Measurements from ENCODE around the gene RNF227. TPM values are rescaled to one million over a fixed set of nuclear protein-coding genes. Genes with fewer than 3 reads are reported as not detected.
"Not testable (repeated sequence)": the region's sequence is repeated elsewhere in the genome, so short reads cannot be mapped to it uniquely, and the experiment has no call there.

RNF227 gene
- 10 to 100 TPM in 1 of 2 donors, 1 to 10 TPM in 1; 2.4 to 11.7 TPM for total RNA-seq

DNA sequence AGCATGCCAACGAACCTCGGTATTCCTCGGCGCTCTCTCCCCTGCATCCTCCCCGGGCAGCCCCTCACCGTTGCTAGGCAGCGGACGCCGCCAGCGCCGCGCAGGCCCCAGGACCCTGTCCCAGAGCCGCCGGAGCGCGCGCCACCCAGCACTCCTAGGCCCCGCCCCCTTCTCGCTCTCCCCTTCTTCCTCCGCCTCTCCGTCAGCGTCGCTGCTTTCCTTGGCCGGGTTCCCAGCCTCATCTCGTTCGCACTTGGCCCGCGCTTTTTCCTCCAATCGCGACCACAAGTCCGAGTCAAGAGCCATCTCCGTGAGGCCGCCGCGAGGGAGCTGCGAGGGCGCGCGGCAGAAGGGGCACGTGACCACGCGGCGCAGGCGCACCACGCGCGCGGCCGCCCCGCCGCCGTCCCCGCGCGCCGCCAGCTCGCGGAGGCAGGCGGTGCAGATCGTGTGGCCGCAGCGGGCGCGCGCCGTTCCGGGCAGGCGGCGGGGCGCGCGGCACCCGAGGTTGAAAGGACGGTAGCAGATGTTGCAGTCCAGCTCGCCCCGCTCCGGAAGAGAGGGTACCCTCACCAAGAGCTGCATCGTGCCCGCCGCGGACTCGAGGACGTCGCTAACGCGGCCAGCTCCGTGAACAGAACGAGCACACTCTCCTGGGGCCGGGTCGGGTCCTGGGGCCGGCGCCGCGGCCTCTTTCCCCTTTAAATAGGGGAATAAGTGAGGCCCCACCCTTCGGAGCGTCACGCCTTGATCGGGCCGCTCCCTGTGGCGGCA, at the start of gene RNF227:
Gene RNF227 (minus strand): TSS at position 679 of the 774 bp plus-strand sequence. CDS start 94 bp downstream, at position 585.
- H3K27me3 Mint-ChIP-seq: no peaks in the 10 kb centered on the region
- peak; percentile 85 for ATAC-seq (replicated peaks)
- no peaks in the 10 kb centered on the region for H3K9me3 Mint-ChIP-seq
- peaks cover 10% of the 10 kb centered on the region for H3K4me1 Mint-ChIP-seq
- peak within 1 kb of the TSS; percentile 93 for H3K27ac Mint-ChIP-seq
- H3K4me3 Mint-ChIP-seq: peak within 1 kb of the TSS; percentile 97
- H3K36me3 Mint-ChIP-seq (ENCODE audit: low read depth): peaks cover 38% of the 10 kb centered on the region

DNA sequence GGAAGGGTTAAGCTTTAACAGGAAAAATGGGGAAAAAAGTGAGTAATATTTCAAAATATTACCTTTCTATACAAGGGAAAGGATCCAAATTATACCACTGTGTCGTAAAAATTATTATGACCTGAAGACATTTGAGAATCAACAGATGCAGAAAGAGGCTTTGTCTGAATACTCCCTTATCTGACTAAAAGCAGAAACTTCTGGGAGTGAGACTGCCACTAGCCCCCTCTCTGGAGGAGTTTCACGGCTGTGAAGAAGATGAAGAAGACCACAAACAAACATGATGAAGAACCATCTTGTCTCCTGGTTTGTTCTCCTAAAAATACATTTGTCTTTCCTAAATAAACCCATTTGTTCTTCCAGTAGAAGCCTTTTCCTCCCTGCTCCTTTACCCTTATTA, 45.3 kb upstream of the RNF227 start:
- Mint-ChIP-seq H3K36me3 (ENCODE audit: low read depth) (no peaks in the 10 kb centered on the region), H3K4me3 (no peak overlapping the region), H3K27me3 (peaks cover 14% of the 10 kb centered on the region), H3K27ac (no peak overlapping the region), H3K4me1 (no peaks in the 10 kb centered on the region), H3K9me3 (no peaks in the 10 kb centered on the region)
- no peak for ATAC-seq (replicated peaks)

DNA sequence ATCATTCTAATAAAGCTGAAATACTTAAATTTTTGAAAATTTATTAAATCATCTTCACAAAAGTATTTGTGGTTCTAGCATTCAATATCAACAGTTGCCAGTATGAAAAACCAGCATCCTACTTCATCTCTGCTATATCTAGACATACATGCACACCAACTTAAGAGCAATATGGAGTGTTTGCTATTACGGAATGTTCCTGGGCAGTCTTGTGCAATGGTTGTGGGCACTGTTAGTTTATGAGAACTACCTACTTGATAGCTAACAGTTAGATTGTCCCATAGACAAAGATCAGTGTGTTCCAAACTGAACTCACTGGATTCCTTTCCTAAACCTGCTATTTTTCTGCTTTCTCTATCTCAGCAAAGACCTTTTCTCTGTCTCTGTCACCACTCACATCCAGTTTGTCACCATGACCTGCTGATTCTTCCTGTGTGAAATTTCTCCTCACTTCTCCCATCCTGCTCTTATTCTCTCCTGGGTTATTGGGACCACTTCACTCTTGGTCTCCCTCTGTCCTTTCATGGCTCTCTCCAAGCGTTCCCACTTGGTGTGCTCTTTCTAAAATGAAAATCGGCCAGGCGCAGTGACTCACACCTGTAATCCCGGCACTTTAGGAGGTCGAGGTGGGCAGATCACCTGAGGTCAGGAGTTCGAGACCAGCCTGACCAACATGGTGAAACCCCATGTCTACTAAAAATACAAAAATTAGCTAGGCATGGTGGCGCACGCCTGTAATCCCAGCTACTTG, 43.6 kb upstream of the RNF227 start:
- Mint-ChIP-seq H3K27me3 (peaks cover 14% of the 10 kb centered on the region), H3K4me1 (no peaks in the 10 kb centered on the region), H3K27ac (no peak overlapping the region), H3K9me3 (no peaks in the 10 kb centered on the region), H3K4me3 (no peak overlapping the region), H3K36me3 (ENCODE audit: low read depth) (no peaks in the 10 kb centered on the region)
- ATAC-seq (replicated peaks): no peak

DNA sequence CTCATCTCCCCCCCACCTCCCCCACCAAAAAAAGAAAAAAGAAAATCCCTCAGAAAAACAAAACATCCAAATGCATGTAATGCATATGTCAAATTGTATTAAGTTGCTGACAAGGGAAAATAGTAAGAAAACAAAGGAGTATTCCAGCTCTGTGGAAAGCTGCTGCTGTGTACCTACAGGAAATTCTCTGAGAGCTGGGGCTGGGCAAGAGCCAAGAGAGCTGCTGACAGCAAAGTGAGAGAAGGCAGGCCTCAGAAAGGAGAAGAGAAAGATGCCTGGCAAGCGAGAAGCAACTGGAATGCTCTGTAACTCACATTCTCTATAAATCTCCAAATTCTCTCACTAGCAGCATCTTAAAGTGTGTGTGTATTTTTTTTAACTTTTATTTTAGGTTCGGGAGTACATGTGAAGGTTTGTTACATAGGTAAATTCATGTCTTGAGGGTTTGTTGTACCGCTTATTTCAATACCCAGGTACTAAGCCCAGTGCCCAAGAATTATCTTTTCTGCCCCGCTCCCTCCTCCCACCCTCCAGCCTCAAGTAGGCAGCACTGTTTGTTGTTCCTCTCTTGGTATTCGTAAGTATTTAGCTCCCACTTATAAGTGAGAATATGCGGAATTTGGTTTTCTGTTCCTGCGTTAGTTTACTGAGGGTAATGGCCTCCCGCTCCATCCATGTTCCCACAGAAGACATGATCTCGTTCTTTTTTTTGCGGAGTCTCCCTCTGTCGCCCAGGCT, 40.3 kb upstream of the RNF227 start:
- H3K27ac Mint-ChIP-seq: peak overlapping the region; percentile 36
- H3K9me3 Mint-ChIP-seq: no peaks in the 10 kb centered on the region

DNA sequence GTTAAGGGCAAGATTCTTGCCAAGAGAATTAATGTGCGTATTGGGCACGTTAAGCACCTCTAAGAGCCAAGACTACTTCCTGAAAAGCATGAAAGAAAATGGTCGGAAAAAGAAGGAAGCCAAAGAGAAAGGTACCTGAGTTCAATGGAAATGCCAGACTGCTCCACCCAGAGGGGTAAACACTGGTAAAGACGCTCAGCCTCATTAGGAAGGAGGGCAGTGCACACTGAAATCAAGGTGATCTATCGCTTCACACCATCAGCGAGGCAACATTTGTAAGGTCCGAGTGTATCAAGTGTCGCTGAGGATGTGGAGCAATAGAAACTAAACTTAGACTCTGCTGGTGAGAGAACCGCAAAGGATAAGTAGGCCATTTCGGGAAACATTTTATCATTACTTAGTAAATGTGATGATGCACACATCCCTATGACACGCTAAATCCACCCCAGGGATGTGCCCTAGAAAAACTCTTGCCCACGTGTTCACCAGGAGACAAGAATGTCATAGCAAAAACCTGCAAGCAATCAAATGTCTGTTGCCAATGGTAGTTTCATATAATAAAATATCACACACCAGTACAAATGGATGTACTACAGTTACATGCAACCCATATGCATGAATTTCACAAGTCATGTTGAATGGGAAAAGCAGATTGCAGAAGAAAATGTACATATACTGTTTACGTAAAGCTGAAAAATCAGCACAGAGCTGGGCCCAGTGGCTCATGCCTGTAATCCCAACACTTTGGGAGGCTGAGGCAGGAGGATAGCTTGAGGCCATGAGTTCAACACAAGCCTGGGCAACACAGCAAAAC, 39.5 kb upstream of the RNF227 start:
- Mint-ChIP-seq H3K9me3 (no peaks in the 10 kb centered on the region), H3K4me1 (peaks cover 11% of the 10 kb centered on the region), H3K4me3 (peak overlapping the region; percentile 55), H3K36me3 (ENCODE audit: low read depth) (peaks cover 6% of the 10 kb centered on the region), H3K27me3 (peaks cover 7% of the 10 kb centered on the region), H3K27ac (peak overlapping the region; percentile 31)
- peak; percentile 54 for ATAC-seq (replicated peaks)

More for the DNA sequence above, 40.3 kb upstream of the RNF227 start:
- ATAC-seq (replicated peaks): no peak
- Mint-ChIP-seq H3K4me3 (peak overlapping the region; percentile 55), H3K27me3 (peaks cover 9% of the 10 kb centered on the region), H3K36me3 (ENCODE audit: low read depth) (peaks cover 3% of the 10 kb centered on the region), H3K4me1 (peaks cover 8% of the 10 kb centered on the region)

DNA sequence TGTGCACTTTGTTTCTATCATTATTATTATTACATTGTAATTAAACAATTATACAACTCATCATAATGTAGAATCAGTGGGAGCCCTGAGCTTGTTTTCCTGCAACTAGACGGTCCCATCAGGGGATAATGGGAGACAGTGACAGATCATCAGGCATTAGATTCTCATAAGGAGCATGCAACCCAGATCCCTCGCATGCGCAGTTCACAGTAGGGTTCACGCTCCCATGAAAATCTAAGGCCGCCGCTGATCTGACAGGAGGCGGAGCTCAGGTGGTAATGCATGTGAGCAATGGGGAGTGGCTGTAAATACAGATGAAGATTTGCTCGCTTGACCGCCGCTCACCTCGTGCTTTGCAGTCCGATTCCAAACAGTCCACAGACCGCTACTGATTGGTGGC, 37.2 kb upstream of the RNF227 start:
- H3K4me3 Mint-ChIP-seq: peak overlapping the region; percentile 43
- not testable (repeated sequence) for H3K27me3 Mint-ChIP-seq; H3K9me3 Mint-ChIP-seq; ATAC-seq (replicated peaks); H3K27ac Mint-ChIP-seq
- peaks cover 28% of the 10 kb centered on the region for H3K36me3 Mint-ChIP-seq (ENCODE audit: low read depth)
- peaks cover 11% of the 10 kb centered on the region for H3K4me1 Mint-ChIP-seq

DNA sequence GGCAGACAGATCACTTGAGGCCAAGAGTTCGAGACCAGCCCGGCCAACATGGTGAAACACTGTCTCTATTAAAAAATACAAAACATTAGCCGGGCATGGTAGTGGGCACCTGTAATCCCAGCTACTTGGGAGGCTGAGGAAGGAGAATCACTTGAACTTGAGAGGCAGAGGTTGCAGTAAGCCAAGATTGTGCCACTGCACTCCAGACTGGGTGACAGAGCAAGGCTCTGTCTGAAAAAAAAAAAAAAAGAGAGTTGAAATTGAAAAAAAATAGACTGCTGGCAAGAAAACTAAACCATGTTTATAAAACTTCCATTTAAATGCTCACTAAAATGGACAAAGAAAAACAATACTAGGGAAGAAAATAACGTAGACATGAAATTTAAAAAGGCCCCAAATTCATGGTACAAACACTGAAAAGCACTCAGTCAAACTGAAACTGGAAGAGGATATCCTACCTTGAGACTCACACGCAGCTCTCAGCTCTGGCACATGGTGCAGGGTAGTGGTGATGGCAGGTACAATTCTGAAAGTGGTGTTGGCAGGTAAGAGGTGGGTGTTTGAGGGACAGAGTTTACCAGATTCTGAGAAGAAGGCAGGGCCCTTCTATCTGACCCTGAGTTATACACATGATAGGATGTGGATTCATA, 35.2 kb upstream of the RNF227 start:
- ATAC-seq (replicated peaks): peak; percentile 97
- H3K9me3 Mint-ChIP-seq: no peaks in the 10 kb centered on the region
- peaks cover 48% of the 10 kb centered on the region for H3K36me3 Mint-ChIP-seq (ENCODE audit: low read depth)
- H3K4me3 Mint-ChIP-seq: peak overlapping the region; percentile 65
- H3K4me1 Mint-ChIP-seq: peaks cover 11% of the 10 kb centered on the region
- H3K27ac Mint-ChIP-seq: peak overlapping the region; percentile 80
- no peaks in the 10 kb centered on the region for H3K27me3 Mint-ChIP-seq

DNA sequence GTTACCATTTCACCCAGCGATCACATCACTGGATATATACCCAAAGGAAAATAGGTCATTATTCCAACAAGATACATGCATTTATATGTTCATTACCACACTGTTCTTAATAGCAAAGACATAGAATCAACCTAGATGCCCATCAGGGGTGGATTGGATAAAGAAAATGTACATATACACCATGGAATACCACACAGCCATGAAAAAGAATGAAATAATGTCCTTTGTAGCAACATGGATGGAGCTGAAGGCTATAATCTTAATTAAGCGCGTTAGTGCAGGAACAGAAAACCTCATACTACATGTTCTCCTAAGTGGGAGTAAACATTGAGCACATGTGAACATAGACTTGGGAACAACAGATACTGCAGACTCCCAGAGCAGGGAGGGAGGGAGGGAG, 34.5 kb upstream of the RNF227 start:
- H3K36me3 Mint-ChIP-seq (ENCODE audit: low read depth): peaks cover 55% of the 10 kb centered on the region
- peaks cover 11% of the 10 kb centered on the region for H3K4me1 Mint-ChIP-seq
- H3K27ac Mint-ChIP-seq: peak overlapping the region; percentile 80
- H3K9me3 Mint-ChIP-seq: no peaks in the 10 kb centered on the region
- ATAC-seq (replicated peaks): no peak
- H3K27me3 Mint-ChIP-seq: no peaks in the 10 kb centered on the region
- H3K4me3 Mint-ChIP-seq: peak overlapping the region; percentile 4

DNA sequence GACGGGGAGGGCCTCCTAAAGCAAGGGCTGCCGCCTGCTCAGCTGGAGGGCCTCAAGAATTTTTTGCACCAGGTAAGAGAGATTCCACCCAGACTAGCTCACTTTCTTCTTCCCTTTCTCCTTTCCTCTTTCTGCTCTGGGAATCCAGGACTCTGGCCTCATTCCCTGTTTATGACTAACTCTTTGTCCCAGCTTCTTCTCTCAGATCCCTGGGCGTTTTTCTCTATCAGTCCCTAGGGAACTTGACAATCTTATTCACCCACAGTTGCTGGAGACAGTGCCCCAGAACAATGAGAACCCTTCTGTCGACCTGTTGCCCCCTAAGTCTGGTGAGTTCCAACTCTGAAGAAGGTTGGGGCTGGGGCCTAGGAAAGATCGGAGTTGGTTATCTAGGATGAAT, 31.6 kb upstream of the RNF227 start:
- ATAC-seq (replicated peaks): no peak
- Mint-ChIP-seq H3K4me1 (peaks cover 6% of the 10 kb centered on the region), H3K9me3 (no peaks in the 10 kb centered on the region), H3K27me3 (no peaks in the 10 kb centered on the region), H3K36me3 (ENCODE audit: low read depth) (peaks cover 84% of the 10 kb centered on the region), H3K27ac (no peak overlapping the region), H3K4me3 (no peak overlapping the region)

DNA sequence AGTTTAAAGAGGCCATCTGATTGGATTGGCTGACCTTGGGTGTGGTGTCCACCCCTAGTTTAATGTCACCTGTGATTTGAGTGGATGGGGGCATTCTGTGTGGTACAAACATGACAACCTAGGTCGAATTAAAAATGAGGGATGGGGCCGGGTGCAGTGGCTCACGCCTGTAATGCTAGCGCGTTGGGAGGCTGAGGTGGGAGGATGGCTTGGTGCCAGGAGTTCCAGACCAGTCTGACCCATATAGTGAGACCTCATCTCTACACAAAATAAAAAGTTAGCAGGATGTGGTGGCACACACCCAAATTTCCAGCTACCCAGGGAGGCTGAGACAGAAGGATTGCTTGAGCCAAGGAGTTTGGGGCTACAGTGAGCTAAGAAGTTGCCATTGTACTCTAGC, 30.4 kb upstream of the RNF227 start:
- Mint-ChIP-seq H3K27me3 (no peaks in the 10 kb centered on the region), H3K4me3 (no peak overlapping the region), H3K4me1 (peaks cover 3% of the 10 kb centered on the region), H3K9me3 (no peaks in the 10 kb centered on the region), H3K27ac (peak overlapping the region; percentile 52), H3K36me3 (ENCODE audit: low read depth) (peaks cover 93% of the 10 kb centered on the region)
- ATAC-seq (replicated peaks): no peak

DNA sequence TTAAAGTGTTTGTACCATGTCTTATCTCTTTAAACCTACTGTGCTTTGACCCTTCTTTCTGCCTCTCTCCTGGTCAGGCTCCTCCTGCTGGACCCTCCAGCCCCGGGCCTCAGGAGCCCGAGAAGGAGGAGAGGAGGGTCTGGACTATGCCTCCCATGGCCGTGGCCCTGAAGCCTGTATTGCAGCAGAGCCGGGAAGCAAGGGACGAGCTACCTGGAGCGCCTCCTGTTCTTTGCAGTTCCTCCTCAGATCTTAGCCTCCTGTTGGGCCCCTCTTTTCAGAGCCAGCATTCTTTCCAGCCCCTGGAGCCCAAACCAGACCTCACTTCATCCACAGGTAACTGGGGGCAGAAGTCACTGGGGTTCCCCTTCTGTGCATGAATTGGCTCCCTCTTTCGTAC, 29.6 kb upstream of the RNF227 start:
- H3K4me1 Mint-ChIP-seq: no peaks in the 10 kb centered on the region
- H3K27me3 Mint-ChIP-seq: no peaks in the 10 kb centered on the region
- no peaks in the 10 kb centered on the region for H3K9me3 Mint-ChIP-seq
- no peak for ATAC-seq (replicated peaks)
- H3K4me3 Mint-ChIP-seq: no peak overlapping the region
- H3K36me3 Mint-ChIP-seq (ENCODE audit: low read depth): peaks cover 98% of the 10 kb centered on the region
- no peak overlapping the region for H3K27ac Mint-ChIP-seq

DNA sequence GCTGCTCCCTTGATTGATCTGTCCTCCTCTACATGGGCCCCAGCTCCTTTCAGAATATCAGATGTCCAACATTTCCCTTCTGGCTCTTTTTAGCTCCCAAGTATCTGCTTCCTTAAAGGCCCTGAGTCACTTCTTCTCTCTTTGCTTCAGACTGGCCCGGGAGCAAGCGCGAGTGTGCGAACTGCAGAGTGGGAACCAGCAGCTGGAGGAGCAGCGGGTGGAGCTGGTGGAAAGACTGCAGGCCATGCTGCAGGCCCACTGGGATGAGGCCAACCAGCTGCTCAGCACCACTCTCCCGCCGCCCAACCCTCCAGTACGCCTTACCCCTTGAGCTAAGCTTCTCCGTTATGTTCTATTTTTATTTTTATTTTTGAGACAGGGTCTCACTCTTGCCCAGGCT, 28.2 kb upstream of the RNF227 start:
- H3K4me1 Mint-ChIP-seq: no peaks in the 10 kb centered on the region
- H3K9me3 Mint-ChIP-seq: no peaks in the 10 kb centered on the region
- ATAC-seq (replicated peaks): no peak
- no peak overlapping the region for H3K27ac Mint-ChIP-seq
- no peak overlapping the region for H3K4me3 Mint-ChIP-seq
- H3K27me3 Mint-ChIP-seq: no peaks in the 10 kb centered on the region
- H3K36me3 Mint-ChIP-seq (ENCODE audit: low read depth): peaks cover 100% of the 10 kb centered on the region

DNA sequence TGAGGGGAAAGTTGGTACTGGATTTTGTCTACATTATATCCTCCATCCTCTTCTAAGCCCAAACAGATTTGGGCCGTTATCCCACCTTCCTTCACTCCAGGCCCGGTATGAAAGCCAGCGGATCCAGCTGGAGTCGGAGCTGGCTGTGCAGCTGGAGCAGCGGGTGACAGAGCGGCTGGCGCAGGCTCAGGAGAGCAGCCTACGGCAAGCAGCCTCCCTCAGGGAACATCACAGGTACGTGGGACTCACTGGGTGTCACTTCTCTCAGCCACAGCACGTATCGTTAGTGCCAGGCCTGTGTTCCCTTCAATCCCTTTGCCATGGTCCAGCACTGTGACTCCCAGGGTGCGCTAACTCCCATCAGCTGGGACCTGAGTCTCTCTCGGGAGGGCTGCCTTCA, 27.2 kb upstream of the RNF227 start:
- no peaks in the 10 kb centered on the region for H3K4me1 Mint-ChIP-seq
- no peaks in the 10 kb centered on the region for H3K9me3 Mint-ChIP-seq
- no peak overlapping the region for H3K4me3 Mint-ChIP-seq
- H3K27me3 Mint-ChIP-seq: no peaks in the 10 kb centered on the region
- no peak overlapping the region for H3K27ac Mint-ChIP-seq
- H3K36me3 Mint-ChIP-seq (ENCODE audit: low read depth): peaks cover 100% of the 10 kb centered on the region
- ATAC-seq (replicated peaks): no peak

Measured in activated T-helper 17 cell treated with anti-CD3 and anti-CD28 coated beads, Interleukin-2, amount 50 U/mL, for 72 hours (primary cell).